Naive thymus-derived CD4-positive, alpha-beta T cell (primary cell): ENCODE measurements around the gene MLLT10. TPM values are rescaled to one million over a fixed set of nuclear protein-coding genes. Genes with fewer than 3 reads are reported as not detected.

Experiments
- ATAC-seq: fragments of 150-1000 bp; cut with Tn5 transposase; 2 replicates; pipeline ENCODE4 v1.10.0; 2021; ENCODE audit warnings: mild to moderate bottlenecking, moderate library complexity
- CTCF ChIA-PET: fragments of 350-600 bp; sonication (Branson Sonifier 250); formaldehyde crosslinking; loops from one replicate; lab custom pipeline; 2021; ENCODE audit warnings: antibody characterized with exemption; lab: Charles Lee
- POLR2A ChIA-PET: fragments of 350-600 bp; sonication (Branson Sonifier 250); formaldehyde crosslinking; loops from one replicate; lab custom pipeline; 2021; ENCODE audit warnings: antibody characterized with exemption, inconsistent platforms; lab: Charles Lee
- DNase-seq, 9 donors: peaks; one replicate each; pipeline versions ENCODE4 v3.0.0 to v3.0.0-alpha.2; 2020 to 2022; ENCODE audit warnings: mixed read lengths in 1 of 9
- H3K27ac ChIP-seq: one replicate; pipeline ENCODE4 v1.7.0; 2013; ENCODE audit warnings: mild to moderate bottlenecking, low read depth, low read length, moderate library complexity
- H3K27me3 ChIP-seq, 2 donors: one replicate each; pipeline ENCODE4 v1.7.0; 2013; ENCODE audit warnings: low read length in 2 of 2, mild to moderate bottlenecking in 2 of 2, moderate library complexity in 2 of 2; ENCODE audit not compliant: control insufficient read depth in 2 of 2, insufficient read depth in 2 of 2
- H3K36me3 ChIP-seq, 3 experiments: 1 replicate in 2 of 3; 2 replicates in 1 of 3; pipeline ENCODE4 v1.7.0; 2013; ENCODE audit warnings: low read length in 3 of 3, mild to moderate bottlenecking in 3 of 3, moderate library complexity in 1 of 3; ENCODE audit not compliant: insufficient read depth in 3 of 3, control insufficient read depth in 2 of 3
- H3K4me1 ChIP-seq, 2 donors: one replicate each; pipeline ENCODE4 v1.7.0; 2013; ENCODE audit warnings: low read length in 2 of 2, mild to moderate bottlenecking in 2 of 2, moderate library complexity in 1 of 2; ENCODE audit not compliant: control insufficient read depth in 2 of 2, insufficient read depth in 2 of 2
- H3K4me3 ChIP-seq: 2 replicates; pipeline ENCODE4 v1.7.0; 2013; ENCODE audit warnings: mild to moderate bottlenecking, low read length
- H3K9me3 ChIP-seq, 3 experiments: 1 replicate in 2 of 3; 2 replicates in 1 of 3; pipeline ENCODE4 v1.7.0; 2013; ENCODE audit warnings: low read length in 3 of 3; ENCODE audit not compliant: control insufficient read depth in 2 of 3
- H3K27ac Mint-ChIP-seq, 9 donors: one replicate each; pipeline ENCODE4 v1.8.0; 2020 to 2022; ENCODE audit warnings: mixed read lengths in 9 of 9, mild to moderate bottlenecking in 8 of 9, moderate library complexity in 5 of 9, inconsistent platforms in 2 of 9
- H3K27me3 Mint-ChIP-seq, 5 donors: one replicate each; pipeline ENCODE4 v1.8.0; 2021 to 2022; ENCODE audit warnings: mixed read lengths in 5 of 5, mild to moderate bottlenecking in 1 of 5
- H3K36me3 Mint-ChIP-seq, 5 donors: one replicate each; pipeline ENCODE4 v1.8.0; 2020 to 2022; ENCODE audit warnings: mixed read lengths in 5 of 5, mild to moderate bottlenecking in 3 of 5, inconsistent platforms in 1 of 5
- H3K4me1 Mint-ChIP-seq, 7 donors: one replicate each; pipeline ENCODE4 v1.8.0; 2020 to 2022; ENCODE audit warnings: mixed read lengths in 7 of 7, mild to moderate bottlenecking in 3 of 7, inconsistent platforms in 1 of 7
- H3K4me3 Mint-ChIP-seq, 10 donors: one replicate each; pipeline ENCODE4 v1.8.0; 2020 to 2022; ENCODE audit warnings: mild to moderate bottlenecking in 10 of 10, mixed read lengths in 10 of 10, moderate library complexity in 6 of 10, inconsistent platforms in 2 of 10
- H3K9me3 Mint-ChIP-seq, 11 donors: one replicate each; pipeline ENCODE4 v1.8.0; 2020 to 2022; ENCODE audit warnings: mixed read lengths in 11 of 11, mild to moderate bottlenecking in 4 of 11, inconsistent platforms in 1 of 11, moderate library complexity in 1 of 11
- intact Hi-C, 2 donors: fragments of 100-400 bp; cut with micrococcal nuclease; formaldehyde crosslinking; loops; one replicate each; pipeline ENCODE4 v1.15.1; 2023
- polyA plus RNA-seq, 2 donors: library from polyadenylated mRNA; unstranded; fragments of 300-500 nt; fragmentation: Illumina TruSeq; gene quantifications; one replicate each; pipeline ENCODE4 v1.2.3, GENCODE V29; 2021
- total RNA-seq, 6 experiments: library from RNA in 5 of 6; stranded (reverse) in 5 of 6; gene quantifications; 1 replicate in 5 of 6; 2 replicates in 1 of 6; pipeline ENCODE4 v1.2.3 and lab custom pipeline; 2021 to 2026

Gene MLLT10
- total and polyA plus RNA-seq, 7 experiments from 2014 or later, result 6.0 to 74.2 (median 61.2) TPM

- DNase-seq, result no peak
- H3K27ac Mint-ChIP-seq, result no peak overlapping the region
- H3K27me3 ChIP-seq, result no peaks in the 10 kb centered on the region
- H3K27ac ChIP-seq, result no peak overlapping the region
- CTCF ChIA-PET, result interaction anchor here (0.5 kb wide), 1 partner anchor 228 kb away, joined by 4 read pairs; no protein-coding TSS in a partner anchor
- peaks cover 8 to 56% (median 28%) of the 10 kb centered on the region in 5 donors for H3K36me3 Mint-ChIP-seq
- H3K9me3 Mint-ChIP-seq, result no peaks in the 10 kb centered on the region
- no peak for ATAC-seq
- intact Hi-C loops, result no loop called here
- POLR2A ChIA-PET, result interaction anchor here (0.8 kb wide), 1 partner anchor 36 kb away, joined by 3 read pairs; no protein-coding TSS in a partner anchor
- H3K4me1 Mint-ChIP-seq, result peaks cover 3 to 17% (median 10%) of the 10 kb centered on the region in 7 donors
- no peaks in the 10 kb centered on the region for H3K4me1 ChIP-seq
- H3K9me3 ChIP-seq, result no peaks in the 10 kb centered on the region
- H3K27me3 Mint-ChIP-seq, result no peaks in the 10 kb centered on the region
- H3K4me3 ChIP-seq, result no peak overlapping the region
- H3K4me3 Mint-ChIP-seq, result no peak overlapping the region
- peaks cover 0 to 4% (median 0%) of the 10 kb centered on the region in 3 experiments for H3K36me3 ChIP-seq
Measured at GRCh38 chr10:21687266-21688008, 153.4 kb downstream of the MLLT10 start.

- ATAC-seq, result no peak
- POLR2A ChIA-PET, result interaction anchor here (0.8 kb wide), 1 partner anchor 36 kb away, joined by 3 read pairs; no protein-coding TSS in a partner anchor
- CTCF ChIA-PET, result interaction anchor here (0.5 kb wide), 1 partner anchor 228 kb away, joined by 4 read pairs; no protein-coding TSS in a partner anchor
- H3K9me3 ChIP-seq, result no peaks in the 10 kb centered on the region
- H3K4me3 ChIP-seq, result no peak overlapping the region
- peaks cover 8 to 59% (median 30%) of the 10 kb centered on the region in 5 donors for H3K36me3 Mint-ChIP-seq
- no peaks in the 10 kb centered on the region for H3K27me3 ChIP-seq
- H3K4me3 Mint-ChIP-seq, result no peak overlapping the region
- intact Hi-C loops, result no loop called here
- peak overlapping the region in 1 of 9 donors; percentile 13 for H3K27ac Mint-ChIP-seq
- H3K9me3 Mint-ChIP-seq, result no peaks in the 10 kb centered on the region
- peaks cover 3 to 17% (median 10%) of the 10 kb centered on the region in 7 donors for H3K4me1 Mint-ChIP-seq
- H3K4me1 ChIP-seq, result no peaks in the 10 kb centered on the region
- peaks cover 0 to under 1% (median 0%) of the 10 kb centered on the region in 3 experiments for H3K36me3 ChIP-seq
- DNase-seq, result no peak
- H3K27ac ChIP-seq, result no peak overlapping the region
- no peaks in the 10 kb centered on the region for H3K27me3 Mint-ChIP-seq
Measured at GRCh38 chr10:21688009-21688332, 153.9 kb downstream of the MLLT10 start.

- Mint-ChIP-seq H3K27me3 (no peaks in the 10 kb centered on the region), H3K27ac (peak overlapping the region in 2 of 9 donors; percentile 2 to 35), H3K4me3 (no peak overlapping the region), H3K9me3 (no peaks in the 10 kb centered on the region), H3K4me1 (peaks cover 3 to 24% (median 13%) of the 10 kb centered on the region in 7 donors), H3K36me3 (peaks cover 8 to 62% (median 36%) of the 10 kb centered on the region in 5 donors)
- ATAC-seq (no peak), DNase-seq (no peak)
- ChIA-PET CTCF (no interaction called here), POLR2A (no interaction called here)
- no peaks in the 10 kb centered on the region for H3K9me3 ChIP-seq
- H3K4me3 ChIP-seq, result no peak overlapping the region
- H3K36me3 ChIP-seq, result no peaks in the 10 kb centered on the region
- no peaks in the 10 kb centered on the region for H3K4me1 ChIP-seq
- intact Hi-C loops, result no loop called here
- no peak overlapping the region for H3K27ac ChIP-seq
- no peaks in the 10 kb centered on the region for H3K27me3 ChIP-seq
Measured at GRCh38 chr10:21688870-21689269, 154.8 kb downstream of the MLLT10 start.

GRCh38 chr10:21689881-21690280 lies 155.8 kb downstream of the MLLT10 start:
- Mint-ChIP-seq H3K27ac (peak overlapping the region in 3 of 9 donors; percentile 20 to 43 (median 28)), H3K9me3 (no peaks in the 10 kb centered on the region), H3K4me1 (peaks cover 3 to 22% (median 15%) of the 10 kb centered on the region in 7 donors)

GRCh38 chr10:21692916-21693315 lies 158.9 kb downstream of the MLLT10 start:
- Histone ChIP-seq H3K4me3 (no peak overlapping the region), H3K9me3 (no peaks in the 10 kb centered on the region), H3K27ac (no peak overlapping the region), H3K36me3 (no peaks in the 10 kb centered on the region), H3K27me3 (no peaks in the 10 kb centered on the region), H3K4me1 (no peaks in the 10 kb centered on the region)
- peaks cover 0 to 4% (median 0%) of the 10 kb centered on the region in 11 donors for H3K9me3 Mint-ChIP-seq
- DNase-seq (no peak), ATAC-seq (no peak)
- H3K36me3 Mint-ChIP-seq, result peaks cover under 1 to 69% (median 33%) of the 10 kb centered on the region in 5 donors
- peak overlapping the region in 3 of 9 donors; percentile 6 to 29 (median 17) for H3K27ac Mint-ChIP-seq
- ChIA-PET POLR2A (no interaction called here), CTCF (interaction anchor here (0.6 to 1.1 kb wide), 2 partner anchors 9 to 207 kb away, joined by 3 read pairs; no protein-coding TSS in a partner anchor)
- H3K4me1 Mint-ChIP-seq, result peaks cover 6 to 33% (median 29%) of the 10 kb centered on the region in 7 donors
- intact Hi-C loops, result no loop called here
- H3K4me3 Mint-ChIP-seq, result no peak overlapping the region
- H3K27me3 Mint-ChIP-seq, result no peaks in the 10 kb centered on the region

More at GRCh38 chr10:21689881-21690280, 155.8 kb downstream of the MLLT10 start:
- POLR2A ChIA-PET, result interaction anchor here (0.6 to 0.7 kb wide), 2 partner anchors 100 to 242 kb away, joined by 3 to 4 read pairs; no protein-coding TSS in a partner anchor
- DNase-seq (no peak), ATAC-seq (no peak)
- Histone ChIP-seq H3K36me3 (no peaks in the 10 kb centered on the region), H3K4me1 (no peaks in the 10 kb centered on the region), H3K9me3 (no peaks in the 10 kb centered on the region), H3K4me3 (no peak overlapping the region), H3K27ac (no peak overlapping the region), H3K27me3 (no peaks in the 10 kb centered on the region)
- intact Hi-C loops, result no loop called here
- Mint-ChIP-seq H3K27me3 (no peaks in the 10 kb centered on the region), H3K4me3 (no peak overlapping the region), H3K36me3 (peaks cover 2 to 62% (median 26%) of the 10 kb centered on the region in 5 donors)
- CTCF ChIA-PET, result no interaction called here

- H3K27me3 Mint-ChIP-seq, result no peaks in the 10 kb centered on the region
- no peak for ATAC-seq
- peaks cover 6 to 37% (median 28%) of the 10 kb centered on the region in 7 donors for H3K4me1 Mint-ChIP-seq
- peaks cover 0 to 9% (median 3%) of the 10 kb centered on the region in 11 donors for H3K9me3 Mint-ChIP-seq
- peaks cover 5 to 71% (median 37%) of the 10 kb centered on the region in 5 donors for H3K36me3 Mint-ChIP-seq
- H3K4me3 Mint-ChIP-seq, result no peak overlapping the region
- no peaks in the 10 kb centered on the region for H3K27me3 ChIP-seq
- H3K36me3 ChIP-seq, result no peaks in the 10 kb centered on the region
- H3K9me3 ChIP-seq, result no peaks in the 10 kb centered on the region
- no peak for DNase-seq
- peak overlapping the region in 4 of 9 donors; percentile 6 to 60 (median 23) for H3K27ac Mint-ChIP-seq
- intact Hi-C loops, result no loop called here
- H3K27ac ChIP-seq, result no peak overlapping the region
- no peaks in the 10 kb centered on the region for H3K4me1 ChIP-seq
- H3K4me3 ChIP-seq, result no peak overlapping the region
- POLR2A ChIA-PET, result no interaction called here
- CTCF ChIA-PET, result interaction anchor here (0.6 to 1.1 kb wide), 2 partner anchors 9 to 208 kb away, joined by 3 read pairs; no protein-coding TSS in a partner anchor
Measured at GRCh38 chr10:21693418-21693817, 159.4 kb downstream of the MLLT10 start.
